GM18519 (cell line): Measurements from ENCODE around the gene PMM2.
A peak's percentile ranks its signal among the peaks of the same experiment; 100 is the strongest.
"Not testable (repeated sequence)": the region's sequence is repeated elsewhere in the genome, so short reads cannot be mapped to it uniquely, and the experiment has no call there.

Experiments used
- ATAC-seq: cut with Tn5 transposase; IDR thresholded peaks from one replicate; pipeline ENCODE4 v1.9.1; 2021; ENCODE audit warnings: mild to moderate bottlenecking, moderate library complexity; ENCODE audit not compliant: unreplicated experiment, low FRiP score

PMM2 gene

DNA sequence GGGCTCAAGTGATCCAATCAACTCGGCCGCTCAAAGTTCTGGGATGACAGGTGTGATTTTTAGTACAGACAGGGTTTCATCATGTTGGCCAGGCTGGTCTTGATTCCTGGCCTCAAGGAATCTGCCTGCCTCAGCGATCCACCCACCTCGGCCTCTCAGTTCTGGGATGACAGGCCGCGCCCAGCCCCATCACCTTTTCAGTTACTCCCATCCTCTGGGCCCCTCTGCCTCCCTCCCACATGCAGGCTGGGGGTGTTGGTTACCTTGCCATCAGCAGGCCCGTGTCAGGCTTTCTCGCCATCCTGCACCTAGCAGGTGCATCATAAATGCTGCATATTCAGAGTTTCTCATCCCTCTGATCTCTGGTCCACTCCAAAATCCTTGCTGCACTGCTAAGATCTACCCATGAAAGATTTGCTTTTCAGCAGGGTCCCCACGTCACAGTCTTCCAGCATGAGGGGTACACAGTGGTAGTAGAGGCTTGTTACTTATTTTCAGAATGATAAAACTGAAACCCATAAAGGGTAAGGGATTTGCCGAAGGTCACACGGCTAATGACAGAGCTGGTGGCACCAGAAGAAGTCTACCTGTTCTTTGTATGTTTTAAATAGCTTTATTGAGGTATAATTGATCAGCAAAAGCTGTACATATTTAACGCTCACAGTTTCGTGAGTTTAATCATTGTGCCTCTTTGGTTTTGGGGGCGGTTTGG is 16.6 kb downstream of the PMM2 start:
- ATAC-seq: no peak

DNA sequence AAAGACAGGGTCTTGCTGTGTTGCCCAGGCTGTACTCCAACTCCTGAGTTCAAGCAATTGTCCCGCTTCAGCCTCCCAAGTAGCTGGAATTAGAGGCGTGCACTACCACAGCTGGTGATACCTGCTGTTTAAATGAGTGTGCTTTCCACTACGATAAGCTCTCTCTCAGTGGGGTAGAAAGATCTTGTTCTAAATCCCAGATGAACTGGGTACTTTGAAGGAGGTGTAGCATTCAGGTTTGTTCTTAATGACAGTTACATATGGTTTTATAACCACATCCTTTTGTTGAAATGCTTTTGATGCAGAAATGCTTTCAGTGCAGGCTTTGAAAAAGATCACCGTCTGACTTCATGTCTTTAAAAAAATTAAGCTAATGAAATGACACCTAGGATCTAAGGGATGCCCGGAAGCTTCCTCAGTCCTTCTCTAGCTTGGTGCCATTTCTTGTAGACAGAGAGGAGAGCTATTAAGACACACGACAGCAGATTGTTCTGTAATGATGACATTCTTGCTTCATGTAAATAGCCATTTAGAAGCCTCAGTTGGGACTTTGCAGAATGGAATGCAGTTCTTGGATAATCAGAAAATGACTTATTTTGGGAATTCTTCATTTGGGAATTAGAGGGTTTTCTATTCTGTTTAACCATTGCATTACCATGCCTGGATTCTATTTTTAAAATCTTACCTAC is 19.5 kb downstream of the PMM2 start:
- ATAC-seq: no peak

DNA sequence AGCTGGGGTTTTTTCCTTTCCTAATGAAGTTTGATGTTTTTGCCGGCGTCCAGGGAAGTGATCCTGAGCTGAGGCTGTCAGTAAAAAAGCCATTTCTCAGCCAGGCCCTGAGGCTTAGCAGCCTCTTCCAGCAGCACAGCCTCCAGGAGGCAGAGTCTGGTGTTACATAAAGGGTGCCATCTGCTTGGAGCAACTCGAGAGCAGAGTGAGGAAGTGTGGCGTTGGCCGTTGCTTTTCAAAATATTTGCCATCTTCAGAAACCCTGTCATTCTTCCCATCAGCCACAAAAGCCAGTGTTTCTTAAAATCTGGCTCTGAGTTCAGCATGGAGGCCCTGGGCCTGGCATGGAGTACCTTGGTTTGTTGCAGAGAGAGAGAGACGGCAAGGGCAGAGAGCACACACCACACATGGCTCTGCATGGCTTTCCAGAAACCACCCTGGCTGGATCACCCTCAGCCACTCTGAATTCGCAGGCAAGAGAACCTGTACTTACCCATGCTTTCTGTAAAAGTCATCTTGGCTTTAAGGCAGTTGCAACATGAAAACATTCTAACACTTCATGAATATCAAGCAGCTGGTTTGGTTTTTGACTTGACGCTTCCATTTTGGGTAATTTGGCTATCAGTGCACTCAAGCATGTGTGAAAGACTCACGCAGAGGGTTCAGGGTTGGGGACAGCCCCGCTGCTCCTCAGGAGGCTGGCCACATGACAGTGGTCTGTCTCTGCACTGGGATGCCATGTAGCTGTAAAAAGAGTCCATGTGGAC is 21.0 kb downstream of the PMM2 start:
- ATAC-seq: peak; percentile 63

DNA sequence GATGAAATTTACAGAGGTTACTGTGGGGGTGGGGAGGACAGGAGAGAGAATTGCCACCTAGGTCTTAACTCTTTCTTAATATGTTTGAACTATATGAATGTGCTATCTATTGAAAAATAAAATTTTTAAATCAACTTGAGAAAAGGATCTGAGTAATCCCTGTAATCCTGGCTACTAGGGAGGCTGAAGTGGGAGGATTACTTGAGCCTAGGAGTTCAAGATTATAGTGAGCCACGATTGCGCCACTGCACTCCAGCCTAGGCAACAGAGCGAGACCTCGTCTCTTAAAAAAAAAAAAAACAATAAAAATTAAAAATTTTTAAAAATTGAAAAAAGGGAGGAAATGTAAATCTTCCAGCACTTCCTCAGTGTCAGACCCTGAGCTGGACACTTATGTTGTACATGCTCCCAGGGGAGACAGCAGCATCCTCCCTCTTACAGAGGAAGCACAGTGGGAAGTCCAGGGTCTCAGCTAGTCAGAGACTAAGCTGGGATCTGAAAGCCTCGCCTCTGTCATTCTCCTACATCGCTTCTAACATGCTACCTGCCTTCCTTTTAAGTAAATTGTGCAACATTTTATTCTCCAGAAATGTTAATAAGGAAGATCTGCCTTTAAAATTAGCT is 21.9 kb downstream of the PMM2 start:
- ATAC-seq: no peak

DNA sequence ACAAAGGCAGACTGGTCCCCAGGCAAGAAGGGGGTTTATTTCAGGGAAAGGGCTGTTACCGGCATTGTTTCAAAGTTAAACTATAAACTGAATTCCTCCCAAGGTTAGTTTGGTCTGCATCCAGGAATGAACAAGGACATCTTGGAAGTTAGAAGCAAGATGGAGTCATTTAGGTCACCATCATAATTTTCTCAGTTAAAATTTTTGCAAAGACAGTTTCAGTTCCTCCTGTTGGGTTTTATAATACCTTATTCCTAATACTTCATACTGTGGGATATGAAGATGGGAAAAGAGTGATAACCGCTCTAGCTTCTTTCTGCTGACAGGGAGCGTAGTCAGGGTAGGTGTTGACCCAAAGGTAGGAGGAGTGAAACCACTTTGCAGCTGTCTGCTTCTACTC is 24.8 kb downstream of the PMM2 start:
- no peak for ATAC-seq

DNA sequence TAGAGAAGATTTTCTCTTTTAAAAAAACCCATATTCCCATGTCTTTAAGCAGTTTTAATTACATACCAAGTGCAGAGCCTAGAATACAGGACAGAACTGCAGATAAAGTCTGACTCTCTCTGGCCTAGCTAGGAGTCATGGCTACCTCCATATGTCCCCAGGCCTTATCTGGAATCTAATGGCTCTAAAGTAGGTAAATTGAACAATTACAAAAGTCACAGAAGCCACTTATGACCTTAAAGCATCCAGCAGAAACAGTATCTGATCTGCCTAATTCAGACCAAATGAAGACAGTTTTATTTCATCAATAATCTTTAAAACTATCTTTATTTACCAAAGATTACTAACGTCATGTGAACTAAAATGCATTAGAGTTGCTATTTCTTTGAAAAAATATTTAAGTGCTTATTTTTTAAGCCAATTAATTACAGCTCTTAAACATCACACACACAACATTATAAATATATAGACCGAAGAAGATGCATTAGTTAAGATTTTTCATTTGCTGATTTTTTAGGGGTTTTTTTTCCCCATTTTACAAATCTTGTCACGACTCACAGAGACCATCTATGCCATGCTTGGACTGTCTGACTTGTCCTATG is 28.7 kb downstream of the PMM2 start:
- no peak for ATAC-seq

DNA sequence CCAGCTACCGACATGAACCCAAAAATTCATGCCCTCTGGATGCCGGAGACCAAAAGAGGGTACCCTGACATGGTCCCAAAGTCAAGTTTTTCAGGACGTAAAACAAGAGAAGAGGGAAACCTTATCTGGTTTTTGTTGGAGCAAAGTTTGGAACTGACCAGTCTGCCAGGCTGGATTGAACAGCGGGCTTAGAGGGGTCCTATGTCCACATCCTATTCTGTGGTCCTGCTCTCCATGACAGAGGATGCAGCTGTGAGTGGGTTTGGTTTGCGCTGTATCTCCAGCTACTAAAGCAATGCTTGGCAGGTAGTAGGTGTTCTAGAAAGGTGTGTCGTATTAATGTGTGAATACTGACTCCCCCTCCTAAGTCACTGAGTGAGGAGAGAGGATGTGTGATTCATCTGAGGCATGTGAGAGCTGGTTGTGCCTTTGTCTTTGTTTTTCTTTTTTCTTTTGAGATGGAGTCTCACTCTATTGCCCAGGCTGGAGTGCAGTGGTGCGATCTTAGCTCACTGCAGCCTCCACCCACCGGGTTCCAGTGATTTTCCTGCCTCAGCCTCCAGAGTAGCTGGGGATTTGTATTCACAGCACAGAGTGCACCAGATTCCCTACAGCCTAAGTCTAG is 31.0 kb downstream of the PMM2 start:
- ATAC-seq: no peak

DNA sequence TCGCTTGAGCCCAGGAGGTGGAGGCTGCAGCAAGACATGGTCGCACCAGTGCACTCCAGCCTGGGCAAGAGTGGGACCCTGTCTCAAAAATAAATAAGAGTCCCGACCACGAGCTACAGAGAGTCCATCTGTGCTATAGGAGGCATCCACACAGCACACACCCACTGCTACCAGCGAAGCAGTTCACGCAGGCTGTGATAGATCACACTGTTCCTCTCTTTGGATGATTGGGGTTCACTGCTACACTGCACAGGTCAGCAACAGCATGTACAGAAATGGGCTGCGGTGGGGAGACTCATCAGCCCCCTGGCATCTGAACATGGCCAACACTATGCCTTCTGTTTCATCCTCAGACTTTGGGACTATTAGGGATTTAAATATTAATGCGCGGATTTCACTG is 33.8 kb downstream of the PMM2 start:
- ATAC-seq: no peak

DNA sequence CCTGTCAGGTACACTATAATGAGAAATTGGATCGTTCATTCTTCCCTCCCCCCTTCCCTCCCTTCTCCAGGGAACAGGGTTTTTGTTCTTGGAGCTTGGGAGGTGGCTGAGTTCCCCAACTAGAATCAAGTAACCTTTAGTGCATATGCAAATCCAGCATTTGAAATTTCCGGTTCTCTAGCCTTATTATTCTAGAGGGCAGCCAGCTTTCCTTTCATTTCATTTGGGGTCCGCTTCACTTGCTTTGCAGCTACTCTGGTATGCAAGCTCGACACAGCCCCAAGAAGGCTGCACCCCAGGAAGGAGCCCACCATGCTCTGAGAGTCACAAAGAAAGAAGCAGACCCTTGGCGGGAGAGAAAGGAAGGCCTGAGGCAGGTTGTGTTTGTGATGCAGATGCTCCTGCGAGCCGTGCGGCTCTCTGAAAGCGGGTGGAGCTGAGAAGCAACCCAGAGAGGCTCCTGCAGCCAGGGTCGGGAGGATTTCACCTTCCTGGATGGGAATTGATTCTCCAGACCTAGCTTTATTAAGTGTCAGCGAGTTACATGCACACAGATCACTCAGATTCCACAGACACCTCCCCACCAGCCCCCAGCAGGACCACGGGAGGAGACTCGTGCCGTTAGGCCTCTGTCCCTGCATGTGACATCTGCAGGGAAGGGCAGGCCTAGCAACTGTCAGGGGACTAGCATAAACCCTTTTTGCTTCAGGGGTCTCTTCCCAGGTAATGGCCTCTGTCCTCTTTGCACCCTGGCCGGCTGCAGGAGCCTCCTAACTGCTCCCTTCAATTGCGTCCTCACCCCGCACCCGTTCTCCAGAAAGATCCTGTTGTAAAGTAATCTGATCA is 34.5 kb downstream of the PMM2 start:
- no peak for ATAC-seq

DNA sequence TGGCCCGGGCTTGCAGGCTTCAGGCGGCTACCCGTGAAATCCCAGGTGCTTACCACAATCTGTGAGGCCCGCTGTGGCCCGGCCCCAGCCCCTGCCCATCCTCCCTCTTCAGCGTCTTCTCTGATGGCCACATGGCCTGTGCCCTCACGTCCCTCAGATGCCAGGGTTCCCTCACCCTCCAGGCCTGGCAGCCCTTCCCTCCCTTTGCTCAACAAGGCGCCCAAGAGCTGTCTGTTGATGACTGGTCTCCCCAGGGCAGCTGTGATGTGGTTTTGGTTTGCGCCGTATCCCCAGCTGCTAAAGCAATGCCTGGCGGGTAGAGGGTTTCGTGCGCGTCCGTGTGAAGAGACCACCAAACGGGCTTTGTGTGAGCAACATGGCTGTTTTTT is 35.1 kb downstream of the PMM2 start:
- no peak for ATAC-seq

DNA sequence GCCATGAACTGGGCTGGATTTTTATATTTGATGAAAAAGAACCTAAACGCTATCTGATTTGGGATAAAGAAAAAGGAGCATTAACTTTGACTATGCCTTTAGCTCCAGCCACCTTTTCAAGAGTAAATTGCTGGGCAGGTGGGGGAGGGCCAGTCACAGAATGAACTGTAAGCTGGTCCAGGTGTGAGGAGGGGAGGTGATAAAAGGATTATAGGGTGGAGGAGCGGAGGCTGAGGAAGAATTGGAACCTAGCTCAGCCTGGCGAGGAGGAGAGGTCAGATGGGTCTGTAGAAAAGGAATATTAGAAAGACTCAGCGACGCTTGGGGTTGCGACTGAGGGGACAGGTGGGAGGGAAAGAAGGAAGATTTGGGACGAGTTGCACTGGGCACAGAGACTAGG is 39.2 kb downstream of the PMM2 start:
- ATAC-seq: not testable (repeated sequence)

DNA sequence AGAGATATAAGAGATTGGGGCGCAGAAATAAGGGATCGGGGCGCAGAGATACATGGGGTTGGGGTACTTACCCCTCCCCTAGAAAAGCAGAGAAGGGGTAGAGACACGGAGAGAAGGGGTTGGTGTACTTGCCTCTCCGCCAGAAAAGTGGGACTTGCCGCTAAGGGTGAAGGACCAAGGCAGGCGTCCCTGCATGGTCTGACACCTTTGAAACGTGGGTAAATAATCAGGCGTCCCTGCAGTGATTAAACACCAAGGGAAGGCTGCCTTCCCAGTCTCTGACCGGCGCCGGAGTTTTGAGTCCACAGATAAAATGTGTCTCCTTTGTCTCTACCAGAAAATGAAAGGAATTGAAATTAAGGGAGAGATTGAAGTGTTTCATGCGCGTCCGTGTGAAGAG is 40.0 kb downstream of the PMM2 start:
- not testable (repeated sequence) for ATAC-seq

DNA sequence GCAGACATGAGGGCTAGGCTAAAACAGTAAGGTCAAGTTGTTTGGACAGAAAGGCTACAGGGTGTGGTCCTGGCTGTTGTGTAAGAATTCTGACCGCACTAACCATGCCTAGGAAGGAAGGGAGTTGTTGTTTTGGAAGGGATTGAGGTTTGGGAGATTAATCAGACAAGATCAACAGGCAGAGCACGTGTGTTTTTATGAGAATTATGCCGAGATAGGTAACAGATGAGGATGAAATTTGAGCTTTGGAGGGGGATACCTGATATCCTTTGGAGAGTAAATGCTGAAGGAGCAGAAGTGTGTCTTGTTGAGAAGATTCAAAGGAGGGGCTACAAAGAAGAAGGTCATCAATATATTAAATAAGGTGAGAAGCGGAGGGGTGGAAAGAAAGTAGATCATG is 44.4 kb downstream of the PMM2 start:
- not testable (repeated sequence) for ATAC-seq

DNA sequence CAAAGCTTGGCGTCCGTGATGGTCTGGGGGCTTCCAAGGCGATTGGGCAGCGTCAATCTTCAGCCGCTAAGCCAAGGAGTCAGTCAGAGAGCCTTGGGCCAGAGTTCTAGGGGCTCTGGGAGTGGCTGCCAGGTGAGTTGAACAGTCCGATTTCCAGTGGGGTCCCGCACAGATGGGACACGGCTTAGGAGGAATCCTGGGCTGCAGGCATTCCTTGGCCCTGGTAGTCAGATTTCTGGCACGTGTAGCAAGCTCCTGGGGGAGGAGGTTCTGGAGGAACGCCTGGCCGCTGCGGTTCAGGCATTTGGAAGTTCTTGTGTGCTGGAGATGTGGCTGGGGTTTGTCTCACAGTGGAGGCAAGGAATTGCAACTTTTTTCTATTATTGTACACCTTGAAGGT is 45.7 kb downstream of the PMM2 start:
- not testable (repeated sequence) for ATAC-seq

DNA sequence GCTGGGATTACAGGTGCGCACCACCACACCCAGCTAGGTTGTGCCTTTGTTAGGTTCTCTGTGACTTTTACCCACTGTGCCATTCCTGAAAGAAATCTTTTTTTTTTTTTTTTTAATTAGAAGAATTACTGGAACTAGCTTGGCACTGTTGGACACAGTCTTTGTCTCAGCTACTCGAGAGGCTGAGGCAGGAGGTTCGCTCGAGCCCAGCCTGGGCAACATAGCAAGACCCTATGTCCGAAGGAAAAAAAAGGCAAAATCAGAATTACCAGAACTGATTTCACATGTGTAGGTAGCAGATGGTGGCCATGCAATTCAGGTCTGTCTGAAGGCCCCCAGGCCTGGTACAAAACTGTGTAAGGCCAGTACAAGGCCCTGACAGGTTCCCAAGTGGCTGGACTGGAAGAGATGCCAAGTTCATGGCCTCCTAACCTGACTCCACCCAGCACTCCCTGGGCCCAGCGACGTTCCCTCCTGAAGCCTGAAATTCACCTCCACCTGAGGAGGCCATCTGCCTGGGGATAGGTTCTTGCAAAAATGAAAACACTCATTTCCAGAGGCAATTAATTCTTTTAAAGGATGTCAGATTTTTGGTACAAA is 48.2 kb downstream of the PMM2 start:
- no peak for ATAC-seq

DNA sequence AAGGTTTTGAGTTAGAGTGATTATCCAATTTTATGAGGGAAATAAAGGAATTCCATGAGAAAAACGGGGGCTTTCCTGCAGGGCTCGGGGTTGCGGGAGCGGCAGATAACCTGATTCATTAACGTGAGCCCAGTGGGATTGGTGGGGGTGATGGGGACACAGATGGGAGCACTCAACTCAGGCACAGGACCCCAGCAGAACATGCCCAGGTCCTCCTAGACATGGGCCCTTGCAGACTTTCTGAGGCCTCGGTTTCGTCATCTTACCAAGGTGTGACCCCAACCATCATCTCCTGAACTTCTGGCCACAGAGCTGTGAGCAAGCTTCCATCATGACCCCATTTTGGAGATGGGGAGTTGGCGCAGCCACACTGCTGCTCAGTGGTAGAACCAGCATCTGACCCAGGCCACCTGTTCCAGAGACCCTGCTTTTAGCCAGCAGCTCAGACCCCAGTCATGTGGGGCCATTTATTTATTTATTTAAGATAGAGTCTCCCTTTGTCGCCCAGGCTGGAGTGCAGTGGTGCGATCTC is 48.8 kb downstream of the PMM2 start:
- no peak for ATAC-seq

DNA sequence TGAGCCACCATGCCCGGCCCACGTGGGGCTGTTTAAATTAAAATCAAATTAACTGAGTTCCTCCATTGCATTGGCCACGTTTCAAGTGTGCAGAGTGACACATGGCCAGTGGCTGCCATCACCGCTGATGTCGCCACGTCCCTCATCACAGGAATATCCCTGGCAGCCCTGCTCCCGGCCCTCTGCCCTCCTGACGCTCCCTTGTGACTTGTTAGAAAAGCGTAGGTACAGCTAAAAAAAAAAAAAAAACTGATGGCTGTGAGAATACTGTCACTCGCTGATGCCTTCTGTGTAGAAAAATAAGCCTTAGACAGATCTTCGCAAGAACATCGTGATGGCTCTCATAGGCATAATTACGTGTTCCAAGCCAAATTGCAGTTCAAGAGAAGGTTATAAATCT is 49.5 kb downstream of the PMM2 start:
- no peak for ATAC-seq

DNA sequence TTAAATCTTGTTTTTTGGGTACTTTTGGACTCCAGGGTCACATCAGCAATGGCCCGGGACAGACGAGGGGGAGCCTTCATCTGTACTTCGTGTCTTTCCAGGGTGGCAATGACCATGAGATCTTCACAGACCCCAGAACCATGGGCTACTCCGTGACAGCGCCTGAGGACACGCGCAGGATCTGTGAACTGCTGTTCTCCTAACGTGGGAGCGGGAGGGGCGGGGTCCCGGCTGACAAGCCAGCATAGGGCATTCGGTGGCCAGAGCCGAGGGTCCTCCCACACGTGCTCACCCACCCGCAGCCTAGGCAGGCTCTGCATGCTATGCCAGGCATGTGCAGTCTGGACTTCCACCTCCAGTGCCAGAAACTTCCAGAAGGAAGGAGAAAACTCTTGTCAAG is 50.0 kb downstream of the PMM2 start:
- no peak for ATAC-seq
